Middle frontal gyrus (tissue), 1 donor: Measurements from ENCODE around the gene NR6A1.

Experiments used
- DNase-seq: peaks from one replicate; pipeline ENCODE4 v3.0.0-alpha.2; 2015; ENCODE audit warnings: low spot score; ENCODE audit errors: extremely low spot score

NR6A1 gene

GRCh38 chr9:124506433-124506832, 264.7 kb downstream of the NR6A1 start:
- DNase-seq = no peak

GRCh38 chr9:124505901-124506346, 265.2 kb downstream of the NR6A1 start:
- DNase-seq = no peak

GRCh38 chr9:124505006-124505900, 265.9 kb downstream of the NR6A1 start:
- no peak for DNase-seq

GRCh38 chr9:124504530-124505005, 266.5 kb downstream of the NR6A1 start:
- no peak for DNase-seq

- DNase-seq = no peak
Observed at GRCh38 chr9:124503713-124504529, 267.2 kb downstream of the NR6A1 start.

- DNase-seq = no peak
Observed at GRCh38 chr9:124502711-124503702, 268.1 kb downstream of the NR6A1 start.

GRCh38 chr9:124501771-124502320, 269.3 kb downstream of the NR6A1 start:
- no peak for DNase-seq

- DNase-seq = no peak
Observed at GRCh38 chr9:124500796-124501611, 270.1 kb downstream of the NR6A1 start.

- no peak for DNase-seq
Observed at GRCh38 chr9:124500028-124500795, 270.9 kb downstream of the NR6A1 start.

GRCh38 chr9:124499216-124499615, 271.9 kb downstream of the NR6A1 start:
- DNase-seq = no peak

GRCh38 chr9:124498499-124499146, 272.5 kb downstream of the NR6A1 start:
- DNase-seq = no peak

GRCh38 chr9:124498040-124498439, 273.1 kb downstream of the NR6A1 start:
- DNase-seq = no peak

GRCh38 chr9:124497441-124497840, 273.7 kb downstream of the NR6A1 start:
- no peak for DNase-seq

GRCh38 chr9:124496463-124496862, 274.6 kb downstream of the NR6A1 start:
- DNase-seq = no peak

GRCh38 chr9:124496075-124496449, 275.0 kb downstream of the NR6A1 start:
- no peak for DNase-seq

- no peak for DNase-seq
Observed at GRCh38 chr9:124495126-124496074, 275.7 kb downstream of the NR6A1 start.

GRCh38 chr9:124493794-124494479, 277.2 kb downstream of the NR6A1 start:
- no peak for DNase-seq
